ENCODE measurements around the gene FLT4. TPM values are rescaled to one million over a fixed set of nuclear protein-coding genes. Genes with fewer than 3 reads are reported as not detected.

FLT4 gene
- total RNA-seq, 1 donor from 2014 or later: 3.4 TPM

DNA sequence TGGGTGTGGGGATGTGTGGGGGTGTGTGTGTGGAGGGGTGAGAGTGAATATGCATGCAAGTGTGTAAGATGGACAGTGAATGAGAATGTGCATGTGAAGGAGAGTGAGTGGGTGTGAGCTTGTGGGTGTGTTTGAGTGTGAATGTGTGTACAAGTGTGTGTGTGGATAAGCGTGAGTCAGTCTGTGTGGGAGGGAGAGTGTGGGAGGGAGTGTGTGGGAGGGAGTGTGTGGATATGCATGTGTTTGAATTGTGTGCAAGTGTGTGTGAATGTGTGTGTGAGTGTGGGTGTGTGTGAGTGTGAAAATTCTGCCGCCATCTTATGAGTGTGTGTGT, 54.4 kb downstream of the FLT4 start:
- Mint-ChIP-seq H3K27me3 (peaks cover 30% of the 10 kb centered on the region), H3K9me3 (no peaks in the 10 kb centered on the region), H3K27ac (no peak overlapping the region), H3K36me3 (no peaks in the 10 kb centered on the region), H3K4me1 (ENCODE audit: unreplicated experiment) (peaks cover 6% of the 10 kb centered on the region), H3K4me3 (no peak overlapping the region)
- TF ChIP-seq, protein P1, sequence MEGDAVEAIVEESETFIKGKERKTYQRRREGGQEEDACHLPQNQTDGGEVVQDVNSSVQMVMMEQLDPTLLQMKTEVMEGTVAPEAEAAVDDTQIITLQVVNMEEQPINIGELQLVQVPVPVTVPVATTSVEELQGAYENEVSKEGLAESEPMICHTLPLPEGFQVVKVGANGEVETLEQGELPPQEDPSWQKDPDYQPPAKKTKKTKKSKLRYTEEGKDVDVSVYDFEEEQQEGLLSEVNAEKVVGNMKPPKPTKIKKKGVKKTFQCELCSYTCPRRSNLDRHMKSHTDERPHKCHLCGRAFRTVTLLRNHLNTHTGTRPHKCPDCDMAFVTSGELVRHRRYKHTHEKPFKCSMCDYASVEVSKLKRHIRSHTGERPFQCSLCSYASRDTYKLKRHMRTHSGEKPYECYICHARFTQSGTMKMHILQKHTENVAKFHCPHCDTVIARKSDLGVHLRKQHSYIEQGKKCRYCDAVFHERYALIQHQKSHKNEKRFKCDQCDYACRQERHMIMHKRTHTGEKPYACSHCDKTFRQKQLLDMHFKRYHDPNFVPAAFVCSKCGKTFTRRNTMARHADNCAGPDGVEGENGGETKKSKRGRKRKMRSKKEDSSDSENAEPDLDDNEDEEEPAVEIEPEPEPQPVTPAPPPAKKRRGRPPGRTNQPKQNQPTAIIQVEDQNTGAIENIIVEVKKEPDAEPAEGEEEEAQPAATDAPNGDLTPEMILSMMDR (conservative IDR thresholded peaks at IDR 0.05): no peak
- DNase-seq (ENCODE audit: extremely low spot score, unreplicated experiment): no peak

DNA sequence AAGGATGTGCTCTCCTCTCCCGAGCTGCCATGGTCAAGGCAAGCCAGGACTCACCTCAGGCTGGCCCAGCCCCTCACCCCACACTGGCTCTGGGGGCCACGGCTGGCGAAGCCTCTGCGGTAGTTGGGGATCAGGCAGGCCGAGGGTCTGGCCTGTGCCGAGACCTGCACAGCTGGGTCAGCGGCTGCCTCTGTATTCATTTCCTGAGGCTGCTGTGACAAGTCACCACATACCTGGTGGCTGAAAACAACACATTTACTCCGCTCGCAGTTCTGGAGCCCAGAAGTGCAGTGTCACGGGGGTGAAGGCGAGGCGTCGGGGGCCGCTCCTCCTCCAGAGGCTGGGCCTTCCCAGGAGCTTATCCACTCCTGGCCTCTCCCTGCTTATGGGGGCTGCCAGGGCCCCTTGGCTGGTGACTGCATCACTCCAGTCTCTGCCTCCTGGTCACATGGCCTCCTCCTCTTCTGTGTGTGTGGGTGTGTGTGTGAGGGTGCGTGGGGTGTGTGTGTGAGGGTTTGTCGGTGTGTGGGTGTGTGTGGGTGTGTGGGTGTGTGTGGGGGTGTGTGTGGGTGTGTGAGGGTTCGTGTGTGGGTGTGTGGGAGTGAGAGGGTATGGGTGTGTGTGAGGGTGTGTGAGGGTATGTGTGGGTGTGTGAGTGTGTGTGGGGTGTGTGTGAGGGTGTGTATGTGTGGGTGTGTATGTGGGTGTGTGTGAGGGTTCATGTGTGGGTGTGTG, 54.9 kb downstream of the FLT4 start:
- peaks cover 36% of the 10 kb centered on the region for H3K27me3 Mint-ChIP-seq
- no peak overlapping the region for H3K27ac Mint-ChIP-seq
- H3K4me1 Mint-ChIP-seq (ENCODE audit: unreplicated experiment): peaks cover 10% of the 10 kb centered on the region
- no peak overlapping the region for H3K4me3 Mint-ChIP-seq
- TF ChIP-seq, protein P1 (conservative IDR thresholded peaks at IDR 0.05): no peak
- no peak for DNase-seq (ENCODE audit: extremely low spot score, unreplicated experiment)
- no peaks in the 10 kb centered on the region for H3K9me3 Mint-ChIP-seq
- no peaks in the 10 kb centered on the region for H3K36me3 Mint-ChIP-seq

DNA sequence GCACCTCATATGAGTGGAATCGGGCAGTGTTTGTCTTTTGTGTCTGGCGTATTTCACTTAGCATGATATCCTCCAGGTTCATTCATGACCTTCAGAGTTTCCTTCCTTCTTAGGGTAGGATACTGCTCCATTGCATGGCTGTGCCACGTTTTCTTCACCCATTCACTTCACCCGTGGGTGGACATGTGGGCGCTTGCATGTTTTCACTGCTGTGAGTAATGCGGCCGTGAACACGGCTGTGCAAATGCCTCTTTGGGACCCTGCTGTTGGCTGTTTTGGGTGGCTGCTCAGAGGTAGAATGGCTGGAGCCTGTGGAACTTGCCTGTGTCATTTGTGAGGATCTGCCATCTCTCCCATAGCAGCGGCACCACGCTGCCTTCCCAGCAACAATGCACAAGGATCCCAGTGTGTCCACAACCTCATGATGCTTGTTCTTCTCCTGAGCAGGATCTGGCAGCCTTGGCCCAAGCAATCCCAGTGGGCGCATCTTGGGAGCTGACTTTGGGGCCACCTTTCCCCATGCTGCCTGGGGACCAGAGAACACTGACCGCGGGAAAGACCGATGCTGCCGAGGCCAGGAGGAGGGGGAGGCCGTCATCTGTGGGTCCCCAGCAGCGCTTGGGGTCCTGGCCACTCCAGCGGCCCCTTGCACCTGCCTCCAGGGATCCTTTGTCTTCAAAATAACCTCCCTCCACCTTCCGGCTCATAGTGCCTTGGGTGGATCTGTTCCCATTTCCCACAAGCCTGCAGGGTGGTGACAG, 55.8 kb downstream of the FLT4 start:
- H3K4me1 Mint-ChIP-seq (ENCODE audit: unreplicated experiment): peaks cover 12% of the 10 kb centered on the region
- DNase-seq (ENCODE audit: extremely low spot score, unreplicated experiment): no peak
- TF ChIP-seq, protein P1 (conservative IDR thresholded peaks at IDR 0.05): no peak
- no peak overlapping the region for H3K27ac Mint-ChIP-seq
- H3K9me3 Mint-ChIP-seq: no peaks in the 10 kb centered on the region
- H3K27me3 Mint-ChIP-seq: peaks cover 44% of the 10 kb centered on the region
- peak overlapping the region; percentile 17 for H3K4me3 Mint-ChIP-seq
- H3K36me3 Mint-ChIP-seq: no peaks in the 10 kb centered on the region

DNA sequence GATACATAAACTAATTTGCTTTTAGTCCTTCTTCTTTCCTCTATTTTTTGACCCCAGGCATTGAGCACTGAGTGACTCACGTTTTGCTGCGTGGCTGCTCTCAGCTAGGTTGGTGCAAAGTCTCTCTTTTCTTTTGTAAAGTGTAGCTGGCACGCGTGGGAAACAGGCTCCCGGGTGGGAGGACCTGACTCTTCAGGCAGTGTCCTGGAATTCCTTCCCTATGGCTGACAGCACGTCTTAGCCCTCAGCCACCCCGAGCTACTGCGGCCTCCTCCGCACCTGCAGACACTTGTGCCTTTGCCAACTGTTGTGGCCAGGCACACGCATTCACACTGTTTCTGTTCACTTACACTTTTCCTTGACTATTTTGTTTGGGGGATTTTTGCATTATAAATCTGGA, 57.2 kb downstream of the FLT4 start:
- Mint-ChIP-seq H3K9me3 (no peaks in the 10 kb centered on the region), H3K4me3 (peak overlapping the region; percentile 65), H3K27me3 (peaks cover 57% of the 10 kb centered on the region), H3K4me1 (ENCODE audit: unreplicated experiment) (peaks cover 12% of the 10 kb centered on the region), H3K36me3 (no peaks in the 10 kb centered on the region), H3K27ac (no peak overlapping the region)
- TF ChIP-seq, protein P1 (conservative IDR thresholded peaks at IDR 0.05): no peak
- DNase-seq (ENCODE audit: extremely low spot score, unreplicated experiment): no peak

DNA sequence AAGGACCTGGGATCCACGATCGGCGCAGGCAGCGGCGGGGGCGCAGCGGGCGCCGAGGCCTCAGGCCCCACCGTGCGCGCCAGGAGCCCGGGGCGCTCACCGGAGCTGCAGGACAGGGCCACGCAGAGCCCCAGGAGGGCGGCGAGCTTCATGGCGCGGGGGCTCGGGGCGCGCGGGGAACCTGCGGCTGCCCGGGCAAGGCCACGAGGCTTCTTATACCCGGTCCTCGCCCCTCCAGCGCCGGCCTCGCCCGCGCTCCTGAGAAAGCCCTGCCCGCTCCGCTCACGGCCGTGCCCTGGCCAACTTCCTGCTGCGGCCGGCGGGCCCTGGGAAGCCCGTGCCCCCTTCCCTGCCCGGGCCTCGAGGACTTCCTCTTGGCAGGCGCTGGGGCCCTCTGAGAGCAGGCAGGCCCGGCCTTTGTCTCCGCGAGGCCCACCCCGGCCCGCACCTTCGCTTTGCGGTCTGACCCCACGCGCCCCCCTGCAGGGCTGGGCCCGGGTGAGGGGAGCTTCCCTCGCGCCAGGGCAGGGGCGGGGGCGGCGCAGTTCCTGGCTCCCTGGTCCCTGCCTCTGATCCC, 58.0 kb downstream of the FLT4 start, which contains the start of gene SCGB3A1:
TSS of gene SCGB3A1 (minus strand) at position 189 of the 577 bp plus-strand sequence. CDS start at position 152, 37 bp downstream.
- H3K4me1 Mint-ChIP-seq (ENCODE audit: unreplicated experiment): peaks cover 12% of the 10 kb centered on the region
- H3K4me3 Mint-ChIP-seq: peak within 1 kb of the TSS; percentile 65
- DNase-seq (ENCODE audit: extremely low spot score, unreplicated experiment): no peak
- H3K9me3 Mint-ChIP-seq: peaks cover 4% of the 10 kb centered on the region
- H3K27ac Mint-ChIP-seq: no peak within 1 kb of the TSS
- TF ChIP-seq, protein P1 (conservative IDR thresholded peaks at IDR 0.05): no peak
- no peaks in the 10 kb centered on the region for H3K36me3 Mint-ChIP-seq
- peaks cover 62% of the 10 kb centered on the region for H3K27me3 Mint-ChIP-seq
